Measurements from ENCODE around the gene DOCK1.

The DOCK1 gene

GRCh38 chr10:127012071-127012768 lies 107.0 kb downstream of the DOCK1 start:
- no peak for DNase-seq (ENCODE audit: low read depth)

GRCh38 chr10:127012769-127013152 lies 107.5 kb downstream of the DOCK1 start:
- no peak for DNase-seq (ENCODE audit: low read depth)

DNA sequence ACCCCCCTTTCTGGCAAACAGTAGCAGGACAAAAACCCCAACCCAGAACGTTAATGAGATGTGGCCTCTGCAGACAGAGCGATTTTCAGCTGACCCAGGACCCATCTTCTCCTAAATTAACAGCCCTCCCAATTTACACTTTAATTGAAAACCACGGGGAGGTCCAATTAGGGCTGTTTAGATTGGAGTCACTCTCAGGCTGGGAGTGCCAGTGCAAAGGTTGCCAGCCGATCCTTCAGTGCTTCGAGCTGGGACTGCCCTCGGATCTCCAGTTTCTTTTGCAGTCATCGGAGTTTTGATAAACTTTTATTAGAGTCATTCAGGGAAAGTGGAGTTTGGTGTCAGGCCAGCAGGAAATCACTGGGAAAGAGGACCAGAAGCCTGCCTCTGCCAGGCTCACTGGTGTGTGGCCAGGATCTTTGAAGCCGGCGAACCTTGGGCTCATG lies 108.0 kb downstream of the DOCK1 start:
- DNase-seq (ENCODE audit: low read depth), result no peak

DNA sequence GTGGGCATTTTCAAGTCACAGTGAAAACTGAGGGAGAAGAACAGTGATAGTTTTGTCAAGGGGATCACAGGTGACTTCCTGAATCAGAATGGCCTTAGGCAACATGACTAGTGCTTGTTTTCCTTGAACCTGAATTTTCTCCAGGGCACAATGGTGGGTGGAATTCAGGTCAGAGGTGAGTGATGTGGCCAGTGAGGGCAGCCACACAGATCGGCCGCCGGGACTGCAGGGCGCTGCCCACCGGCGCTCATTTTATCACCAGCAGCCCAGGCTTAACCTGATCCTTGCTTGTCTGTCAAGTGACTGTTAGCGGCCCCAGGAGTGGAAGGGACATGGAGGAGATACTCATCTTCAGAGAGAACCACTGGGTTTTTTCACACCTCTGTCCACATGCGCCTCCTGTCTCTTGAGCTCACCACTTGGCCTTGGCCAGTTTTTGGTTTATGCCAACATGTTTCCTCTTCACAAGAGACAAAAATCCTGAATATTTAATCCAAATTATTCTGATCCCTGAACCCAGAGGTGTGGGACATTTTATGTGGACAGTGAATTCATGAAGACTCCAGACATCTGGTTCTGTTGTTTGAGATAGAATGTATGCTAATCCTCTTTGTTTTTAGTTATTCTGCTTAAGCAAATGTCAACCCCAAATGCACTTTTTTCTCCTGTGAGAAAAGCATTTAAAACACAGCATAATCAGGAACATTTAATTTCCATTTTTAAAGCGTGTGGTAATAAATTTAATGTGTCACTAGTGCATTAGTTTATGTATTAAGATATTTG lies 108.7 kb downstream of the DOCK1 start:
- no peak for DNase-seq (ENCODE audit: low read depth)

DNA sequence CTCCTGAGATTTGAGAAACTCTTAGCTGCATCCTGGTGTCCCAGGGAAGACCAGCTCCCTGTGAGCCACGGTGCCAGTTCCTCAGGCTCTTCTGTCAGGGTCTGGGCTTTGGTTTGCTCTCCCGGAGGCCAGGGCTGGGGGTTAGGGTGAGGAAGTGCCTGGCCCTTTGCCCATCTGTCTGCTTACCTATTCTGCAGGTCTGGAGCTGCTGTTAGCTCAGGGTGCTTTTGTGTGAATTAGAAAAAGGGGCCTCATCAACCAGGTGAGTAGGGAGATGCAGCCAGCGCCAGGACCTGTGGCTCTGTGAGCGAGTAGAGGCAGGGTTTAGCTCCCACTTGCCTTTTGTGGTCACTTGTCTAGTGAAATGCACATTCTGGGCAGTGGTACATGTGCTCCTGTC lies 109.4 kb downstream of the DOCK1 start:
- DNase-seq (ENCODE audit: low read depth), result no peak

DNA sequence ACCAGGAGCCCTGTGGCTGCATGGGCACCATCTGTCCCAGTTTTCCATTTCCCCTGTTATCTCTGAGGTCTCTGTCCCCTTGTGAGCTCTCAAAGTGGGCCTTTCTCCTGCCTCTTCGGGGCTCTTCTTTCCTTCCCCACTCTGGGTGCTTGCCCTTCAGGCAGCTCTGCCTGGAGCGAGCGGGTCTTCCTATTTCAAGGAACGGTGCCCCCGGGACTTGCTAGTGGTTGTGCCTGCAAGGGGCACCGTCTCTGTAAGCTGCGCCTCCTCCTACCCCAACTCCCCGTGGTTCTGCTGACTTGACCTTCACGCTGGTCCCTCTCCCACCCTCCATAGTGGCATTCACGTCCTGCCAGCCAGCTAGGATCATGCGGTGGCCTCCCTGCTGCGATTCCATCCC lies 110.1 kb downstream of the DOCK1 start:
- DNase-seq (ENCODE audit: low read depth), result no peak

DNA sequence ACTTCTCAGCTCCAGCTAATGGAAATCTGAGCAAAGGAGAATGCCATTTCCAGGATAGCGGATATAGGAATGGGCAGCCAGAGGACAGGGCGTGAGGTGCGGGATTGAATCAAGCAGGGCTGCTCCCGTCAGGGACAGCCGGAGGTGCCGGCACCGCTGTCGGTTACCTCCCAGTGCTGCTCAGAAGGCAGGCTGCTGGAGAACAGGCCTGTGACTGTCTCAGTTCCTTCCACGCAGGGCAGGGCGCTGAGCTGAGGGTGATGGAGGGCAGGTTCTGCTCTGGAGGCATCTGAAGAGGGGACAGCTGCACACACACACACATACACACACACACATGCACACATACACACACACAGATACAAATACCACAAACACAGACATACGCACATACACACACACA lies 111.1 kb downstream of the DOCK1 start:
- DNase-seq (ENCODE audit: low read depth), result no peak

GRCh38 chr10:127017541-127018297 lies 112.5 kb downstream of the DOCK1 start:
- DNase-seq (ENCODE audit: low read depth), result no peak

GRCh38 chr10:127018298-127018650 lies 113.0 kb downstream of the DOCK1 start:
- DNase-seq (ENCODE audit: low read depth), result no peak

DNA sequence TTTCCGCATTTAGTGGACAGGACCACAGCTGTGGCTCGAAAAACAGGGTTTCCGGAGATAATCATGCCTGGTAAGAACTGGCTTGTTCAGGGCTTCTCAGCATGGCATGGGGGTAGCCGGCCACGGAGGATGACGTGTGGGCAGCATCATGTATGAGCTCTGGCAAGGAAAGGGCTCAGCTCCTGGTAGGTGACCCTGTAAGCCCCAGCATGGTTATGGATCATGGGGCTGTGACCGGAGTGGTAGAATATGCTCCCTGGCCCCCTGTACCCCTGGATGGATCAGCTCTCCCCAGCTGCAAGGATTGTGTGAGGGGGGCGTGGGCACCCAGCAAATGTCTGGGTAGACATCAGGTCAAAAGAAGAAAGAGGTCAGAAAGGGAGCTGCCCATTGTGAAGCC lies 113.5 kb downstream of the DOCK1 start:
- no peak for DNase-seq (ENCODE audit: low read depth)

DNA sequence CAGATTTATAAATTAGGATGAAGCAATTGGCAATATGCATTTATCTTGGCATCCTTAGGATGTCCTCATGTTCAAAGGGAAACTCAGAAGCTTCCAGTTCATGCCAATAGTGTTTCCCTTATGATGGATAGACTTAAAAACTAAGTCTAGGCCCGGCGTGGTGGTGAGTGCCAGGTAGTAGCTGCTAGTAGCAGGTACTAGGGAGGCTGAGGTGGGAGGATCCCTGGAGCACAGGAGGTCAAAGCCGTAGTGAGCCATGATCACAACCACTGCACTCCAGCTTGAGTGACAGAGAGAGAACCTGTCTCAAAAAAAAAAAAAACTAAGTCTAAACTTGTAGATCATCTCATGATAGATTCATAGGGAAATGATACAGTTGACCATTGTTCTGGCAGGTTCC lies 115.0 kb downstream of the DOCK1 start:
- DNase-seq (ENCODE audit: low read depth), result no peak

GRCh38 chr10:127021801-127022200 lies 116.6 kb downstream of the DOCK1 start:
- DNase-seq (ENCODE audit: low read depth), result no peak

DNA sequence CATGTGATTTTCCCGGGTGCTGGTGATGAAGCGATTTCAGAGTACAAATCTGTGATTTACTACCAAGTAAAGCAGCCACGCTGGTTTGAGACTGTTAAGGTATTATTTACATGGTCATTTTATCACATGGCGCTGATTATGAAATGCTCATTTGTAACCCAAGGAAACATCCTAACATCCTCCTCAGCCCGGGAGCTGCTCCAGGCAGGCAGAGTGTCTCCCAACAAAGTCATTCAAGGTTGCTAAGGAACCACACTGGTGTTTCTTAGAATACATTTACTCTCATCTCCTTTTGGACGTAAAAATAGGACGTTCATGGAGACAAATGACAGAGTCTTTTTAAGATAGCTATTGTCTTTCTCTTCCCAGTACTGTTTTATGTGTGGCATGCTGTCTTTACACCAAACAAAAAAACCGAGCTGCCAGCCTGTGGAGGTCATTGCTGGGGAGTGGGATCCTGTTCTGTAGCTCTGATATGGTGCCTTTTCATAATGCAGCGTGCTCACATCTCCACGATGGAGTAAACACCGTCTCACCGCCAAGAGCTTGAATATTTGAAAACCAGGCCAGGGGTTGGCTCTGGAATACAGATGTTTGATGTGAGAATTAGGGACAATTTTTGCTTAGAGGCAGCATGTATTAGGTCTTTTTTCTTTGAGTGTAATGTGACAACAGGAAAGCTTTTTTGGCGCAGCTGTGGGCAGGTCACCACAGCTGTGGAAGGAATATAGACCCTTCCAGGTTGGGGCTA lies 119.6 kb downstream of the DOCK1 start:
- no peak for DNase-seq (ENCODE audit: low read depth)

DNA sequence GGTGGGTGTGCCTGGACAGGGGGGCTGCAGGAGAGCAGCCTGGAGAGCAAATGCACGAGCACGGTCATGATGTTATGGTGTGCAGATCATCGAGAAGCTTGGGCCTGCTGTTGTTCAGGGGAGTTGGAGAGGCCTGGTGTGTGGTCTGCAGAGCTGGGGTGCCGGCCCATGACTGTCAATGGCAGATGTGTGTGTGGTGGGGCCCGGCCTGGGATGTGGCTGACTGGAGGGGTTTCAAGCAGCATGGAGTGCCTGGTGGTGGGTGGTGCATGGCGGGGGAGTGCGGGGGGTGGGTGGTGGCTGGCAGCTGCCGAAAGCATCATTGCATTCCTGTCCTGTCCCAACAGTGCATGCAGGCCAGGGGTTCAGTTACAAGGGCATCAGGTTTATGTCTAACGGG lies 122.6 kb downstream of the DOCK1 start:
- DNase-seq (ENCODE audit: low read depth), result no peak

DNA sequence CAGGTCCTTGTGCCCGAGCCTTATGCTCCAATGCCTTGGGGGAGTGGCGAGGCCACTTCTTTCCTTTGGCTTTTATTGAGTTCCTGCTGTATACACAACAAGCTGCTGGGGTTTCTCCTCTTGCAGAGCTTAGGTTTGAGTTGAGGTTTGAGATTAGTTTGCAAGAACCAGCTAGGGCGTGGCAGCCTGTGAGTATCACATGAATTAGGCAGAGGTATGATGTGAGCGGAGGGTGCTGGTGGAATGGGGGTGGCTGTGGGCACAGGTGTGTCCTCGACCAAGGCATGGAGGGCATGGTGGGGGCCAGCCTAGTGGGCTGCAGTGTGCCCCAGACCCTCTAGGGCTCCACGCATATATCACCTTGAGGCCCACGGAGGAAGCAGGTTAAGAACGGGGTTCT lies 123.3 kb downstream of the DOCK1 start:
- no peak for DNase-seq (ENCODE audit: low read depth)

DNA sequence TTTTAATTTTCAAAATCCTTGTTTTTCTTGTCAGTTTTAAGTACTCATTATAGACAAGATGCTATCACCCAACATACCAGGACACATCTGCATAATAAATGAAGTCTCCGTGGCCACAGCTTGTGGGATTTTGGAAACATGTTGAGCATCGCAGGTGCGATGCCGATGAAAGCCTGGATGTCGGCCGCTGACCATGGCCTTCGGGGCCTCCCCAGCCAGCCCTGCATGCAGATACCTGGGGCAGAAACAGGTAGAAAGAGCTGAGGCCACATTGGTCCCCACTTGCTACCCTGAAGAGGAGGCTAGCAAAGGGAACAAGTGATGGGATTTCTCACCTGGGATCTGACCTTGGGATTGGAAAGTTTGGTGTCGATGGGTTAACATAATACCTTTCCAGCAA lies 123.8 kb downstream of the DOCK1 start:
- no peak for DNase-seq (ENCODE audit: low read depth)

DNA sequence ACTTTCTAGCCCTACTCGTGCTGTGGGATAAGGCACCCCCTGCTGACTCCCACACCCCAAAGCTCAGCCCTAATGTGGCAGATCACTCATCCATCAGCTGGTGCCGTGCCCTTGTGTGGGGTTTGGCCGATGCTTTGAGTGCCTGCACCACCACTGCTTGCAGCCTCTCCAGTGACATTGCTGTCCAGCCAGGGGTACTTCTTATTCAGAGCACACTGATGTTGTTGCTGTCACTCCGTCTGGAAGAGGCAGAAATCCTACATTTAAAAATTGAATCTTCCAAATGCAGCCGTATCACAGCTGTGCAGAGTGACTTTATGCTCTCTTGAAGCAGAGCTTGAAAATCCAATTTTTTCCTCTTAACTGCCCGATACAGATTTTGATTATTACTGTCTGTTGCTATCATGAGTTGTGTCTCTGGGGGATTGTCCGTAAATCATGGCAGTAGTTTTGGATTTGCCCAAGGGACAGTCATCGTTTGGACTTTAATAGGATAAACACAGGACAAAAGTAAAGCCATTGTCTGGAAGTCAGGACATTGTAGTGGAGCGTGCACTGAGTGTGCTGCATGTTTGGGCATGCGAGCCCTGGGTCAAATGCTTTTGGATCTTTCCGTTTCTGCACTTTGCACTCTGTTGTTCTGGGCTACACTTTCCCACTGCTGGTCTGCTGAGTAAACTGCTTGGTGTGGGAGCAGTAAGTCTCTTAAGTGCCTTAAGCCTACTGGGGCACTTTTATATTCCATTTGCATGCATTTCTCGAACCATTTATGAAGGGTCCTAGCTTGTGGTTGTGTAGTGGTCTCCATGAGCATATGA lies 128.2 kb downstream of the DOCK1 start:
- no peak for DNase-seq (ENCODE audit: low read depth)

GRCh38 chr10:127034034-127034633 lies 128.9 kb downstream of the DOCK1 start:
- no peak for DNase-seq (ENCODE audit: low read depth)

GRCh38 chr10:127034790-127035189 lies 129.6 kb downstream of the DOCK1 start:
- DNase-seq (ENCODE audit: low read depth), result no peak

DNA sequence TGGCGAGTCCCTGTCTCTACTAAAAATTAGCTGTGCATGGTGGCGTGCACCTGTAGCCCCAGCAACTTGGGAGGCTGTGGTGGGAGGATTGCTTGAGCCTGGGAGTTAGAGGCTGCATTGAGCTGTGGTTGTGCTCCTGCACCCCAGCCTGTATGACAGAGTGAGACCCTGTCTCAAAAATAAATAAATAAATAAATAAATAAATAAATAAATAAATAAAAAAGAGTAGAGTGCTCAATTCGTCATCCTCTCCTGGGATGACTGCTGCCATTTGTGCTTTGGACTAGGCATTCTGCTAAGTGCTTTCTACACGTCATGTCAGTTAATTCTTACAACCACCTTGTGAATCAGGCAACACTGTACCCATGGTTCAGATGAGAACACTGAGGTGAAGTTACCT lies 130.6 kb downstream of the DOCK1 start:
- no peak for DNase-seq (ENCODE audit: low read depth)

DNA sequence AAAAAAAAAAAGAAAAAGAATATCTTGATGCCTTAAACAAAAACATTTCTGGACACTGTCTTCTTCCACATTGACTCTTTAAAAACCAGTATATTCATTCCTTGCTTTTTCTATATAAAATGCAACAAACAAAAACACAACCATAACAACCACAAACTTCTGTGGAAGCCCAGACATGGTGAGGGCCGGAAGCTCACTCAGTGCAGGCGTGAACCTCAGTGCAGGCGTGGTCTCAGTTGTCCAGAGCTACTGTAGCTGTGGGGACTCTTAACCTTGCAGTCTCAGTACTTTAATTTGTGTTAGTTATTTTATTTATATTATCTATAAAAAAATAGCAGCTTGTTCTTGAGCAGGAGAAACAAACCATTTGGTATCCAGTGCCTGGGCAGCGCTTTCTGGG lies 131.8 kb downstream of the DOCK1 start:
- no peak for DNase-seq (ENCODE audit: low read depth)
